Lower leg skin (tissue), 4 donors: ENCODE results near the gene NEK11. TPM values are rescaled to one million over a fixed set of nuclear protein-coding genes. Genes with fewer than 3 reads are reported as not detected.

Source experiments
- DNase-seq, 2 donors: peaks; one replicate each; pipeline ENCODE4 v3.0.0-alpha.2; 2019; ENCODE audit warnings: low spot score in 2 of 2
- H3K4me3 ChIP-seq: fragments of 200-600 bp; sonication (generic); 2 replicates; pipeline ENCODE4 v1.5.1; 2017; ENCODE audit warnings: mild to moderate bottlenecking, low read depth; ENCODE audit not compliant: poor library complexity, severe bottlenecking
- CTCF ChIP-seq, 3 donors: fragments of 450-650 bp; IDR thresholded peaks; one replicate each; pipeline ENCODE4 v1.5.1; 2016; ENCODE audit warnings: antibody characterized with exemption in 3 of 3, mild to moderate bottlenecking in 3 of 3, moderate library complexity in 2 of 3
- POLR2A ChIP-seq, 2 donors: fragments of 450-650 bp; IDR thresholded peaks; one replicate each; pipeline ENCODE4 v1.6.1; 2016 to 2017; ENCODE audit warnings: antibody characterized with exemption in 2 of 2, mild to moderate bottlenecking in 1 of 2, moderate library complexity in 1 of 2
- WGBS, 2 donors: methylation state at CpG; one replicate each; pipeline ENCODE4 v1.1.5; 2018; 5-methylcytosine and 5-hydroxymethylcytosine counted together
- intact Hi-C: fragments of 100-400 bp; cut with DNase I; formaldehyde crosslinking; loops from one replicate; pipeline ENCODE4 v1.15.0; 2023; ENCODE audit warnings: low total_unique reads
- total RNA-seq, 4 donors: library from RNA; depleted of rRNA; stranded (reverse); fragments of >200 nt; gene quantifications; one replicate each; pipeline ENCODE4 v1.1.0, GENCODE V29; 2016

The NEK11 gene
- total RNA-seq, 4 donors from 2014 or later: 3.3 to 17.3 (median 6.6) TPM

- TF ChIP-seq POLR2A (IDR thresholded peaks at IDR 0.05) (no peak), CTCF (IDR thresholded peaks at IDR 0.05) (no peak)
- H3K4me3 ChIP-seq: no peak overlapping the region
- intact Hi-C loops: no loop called here
- 82 to 89% methylated on average over 5 of the region's 5 CpGs for WGBS, 2 donors
- no peak for DNase-seq
Measured at GRCh38 chr3:131349454-131349853, 322.8 kb downstream of the NEK11 start.

DNA sequence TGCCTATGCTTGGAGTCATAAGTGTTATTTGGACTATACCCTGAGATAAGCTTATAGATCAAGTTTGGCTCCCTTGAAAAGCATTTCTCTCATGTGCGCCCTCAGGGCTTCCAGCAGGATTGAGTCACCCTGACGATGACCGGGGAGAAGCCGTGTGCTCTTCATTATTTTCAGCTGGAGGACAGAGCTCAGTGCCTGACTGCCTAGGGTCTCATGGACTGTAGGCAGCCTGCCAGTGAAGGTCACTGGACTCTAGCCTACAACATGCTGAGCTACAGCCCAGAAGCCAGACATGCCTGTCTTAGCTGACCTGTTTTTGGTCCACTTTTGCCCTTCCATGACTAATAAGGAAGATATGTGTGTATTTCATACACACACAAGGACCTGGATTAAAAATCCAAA lies 323.3 kb downstream of the NEK11 start:
- TF ChIP-seq POLR2A (IDR thresholded peaks at IDR 0.05): no peak
- TF ChIP-seq CTCF (IDR thresholded peaks at IDR 0.05): no peak
- WGBS, 2 donors: 41 to 51% methylated on average over 4 of the region's 4 CpGs
- intact Hi-C loops: no loop called here
- H3K4me3 ChIP-seq: no peak overlapping the region
- DNase-seq: no peak

GRCh38 chr3:131350506-131350905 lies 323.8 kb downstream of the NEK11 start:
- intact Hi-C loops: no loop called here
- no peak overlapping the region for H3K4me3 ChIP-seq
- 62 to 92% methylated on average over 1 of the region's 1 CpG for WGBS, 2 donors
- no peak for TF ChIP-seq POLR2A (IDR thresholded peaks at IDR 0.05)
- TF ChIP-seq CTCF (IDR thresholded peaks at IDR 0.05): no peak
- DNase-seq: no peak

- intact Hi-C loops: no loop called here
- no peak overlapping the region for H3K4me3 ChIP-seq
- 80 to 82% methylated on average over 2 of the region's 2 CpGs for WGBS, 2 donors
- no peak for DNase-seq
- TF ChIP-seq POLR2A (IDR thresholded peaks at IDR 0.05) (no peak), CTCF (IDR thresholded peaks at IDR 0.05) (no peak)
Measured at GRCh38 chr3:131353016-131353877, 326.6 kb downstream of the NEK11 start.

GRCh38 chr3:131353986-131354385 lies 327.3 kb downstream of the NEK11 start:
- WGBS, 2 donors: 66 to 70% methylated on average over 2 of the region's 2 CpGs
- no peak overlapping the region for H3K4me3 ChIP-seq
- intact Hi-C loops: no loop called here
- TF ChIP-seq CTCF (IDR thresholded peaks at IDR 0.05): no peak
- no peak for TF ChIP-seq POLR2A (IDR thresholded peaks at IDR 0.05)
- DNase-seq: no peak
